ENCODE measurements around the gene YIPF1. TPM values are rescaled to one million over a fixed set of nuclear protein-coding genes. Genes with fewer than 3 reads are reported as not detected.

YIPF1 gene
- total RNA-seq, 1 experiment from 2014 or later, result 21.9 TPM

DNA sequence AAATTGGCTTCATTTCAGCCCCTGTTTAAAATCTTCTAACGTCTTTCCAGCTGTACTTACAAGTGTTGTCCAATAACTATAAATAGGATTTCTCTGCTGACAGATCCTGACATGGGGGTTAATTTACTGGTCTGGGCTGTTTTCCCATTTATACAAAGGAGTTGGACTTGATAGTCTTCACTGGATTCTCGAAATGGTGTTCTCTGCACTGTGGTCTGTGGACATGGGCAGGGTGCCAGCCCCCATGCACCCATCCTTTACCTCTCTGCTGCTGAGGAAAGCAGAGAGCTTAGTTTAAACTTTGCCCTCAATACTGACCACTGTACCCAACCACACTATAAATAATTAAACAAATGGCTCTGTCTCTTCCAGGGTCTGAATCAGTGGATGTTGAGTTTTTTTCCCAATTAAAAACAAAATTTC is 9.6 kb upstream of the YIPF1 start:
- H3K4me1 Mint-ChIP-seq, result no peaks in the 10 kb centered on the region
- no peak overlapping the region for H3K4me3 Mint-ChIP-seq
- no peak for DNase-seq (ENCODE audit: low spot score)
- ATAC-seq, result no peak
- no peak overlapping the region for H3K27ac Mint-ChIP-seq
- H3K27me3 Mint-ChIP-seq (ENCODE audit: low read depth), result peaks cover 10% of the 10 kb centered on the region
- H3K9me3 Mint-ChIP-seq, result no peaks in the 10 kb centered on the region
- POLR2A ChIA-PET, result no interaction called here
- TF ChIP-seq, protein P1, sequence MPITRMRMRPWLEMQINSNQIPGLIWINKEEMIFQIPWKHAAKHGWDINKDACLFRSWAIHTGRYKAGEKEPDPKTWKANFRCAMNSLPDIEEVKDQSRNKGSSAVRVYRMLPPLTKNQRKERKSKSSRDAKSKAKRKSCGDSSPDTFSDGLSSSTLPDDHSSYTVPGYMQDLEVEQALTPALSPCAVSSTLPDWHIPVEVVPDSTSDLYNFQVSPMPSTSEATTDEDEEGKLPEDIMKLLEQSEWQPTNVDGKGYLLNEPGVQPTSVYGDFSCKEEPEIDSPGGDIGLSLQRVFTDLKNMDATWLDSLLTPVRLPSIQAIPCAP (CRISPR knock-in tag; IDR thresholded peaks at IDR 0.05), result no peak
- CTCF ChIA-PET, result interaction anchor here (0.9 to 1.9 kb wide), 2 partner anchors 47 to 60 kb away, joined by 3 to 4 read pairs; partner anchors contain the start of genes IFT25 and LRRC42
- H3K36me3 Mint-ChIP-seq, result no peaks in the 10 kb centered on the region

DNA sequence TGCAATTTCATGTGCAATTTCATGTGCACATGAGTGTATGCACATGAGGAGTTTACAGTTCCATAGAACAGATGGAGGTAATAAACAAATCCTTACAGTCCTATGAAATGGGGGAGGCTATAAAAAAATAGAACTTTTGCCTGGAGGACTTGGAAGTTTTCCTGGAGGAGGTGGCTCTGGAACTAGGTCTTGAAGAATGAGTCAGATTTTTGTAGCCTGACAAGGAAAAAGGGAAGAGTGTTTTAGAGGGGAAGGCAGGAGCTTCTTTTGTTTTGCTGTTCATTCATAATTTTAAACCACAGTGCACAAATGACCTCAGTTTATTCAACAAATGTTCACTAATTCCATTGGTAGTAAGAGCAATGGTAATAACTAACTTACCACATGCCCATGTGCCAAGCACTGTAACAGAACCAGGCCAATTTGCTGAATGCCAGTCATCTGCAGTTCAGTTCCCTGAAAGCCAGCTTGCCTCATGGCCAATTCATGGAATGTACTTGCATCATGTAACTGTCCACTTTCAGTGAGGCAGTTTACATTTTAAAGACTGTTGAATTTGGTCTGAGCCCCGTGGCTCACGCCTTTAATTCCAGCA is 7.1 kb upstream of the YIPF1 start:
- CTCF ChIA-PET, result interaction anchor here (0.6 kb wide), 1 partner anchor 26 kb away, joined by 5 read pairs; no protein-coding TSS in a partner anchor
- POLR2A ChIA-PET, result no interaction called here
- TF ChIP-seq, protein P2, sequence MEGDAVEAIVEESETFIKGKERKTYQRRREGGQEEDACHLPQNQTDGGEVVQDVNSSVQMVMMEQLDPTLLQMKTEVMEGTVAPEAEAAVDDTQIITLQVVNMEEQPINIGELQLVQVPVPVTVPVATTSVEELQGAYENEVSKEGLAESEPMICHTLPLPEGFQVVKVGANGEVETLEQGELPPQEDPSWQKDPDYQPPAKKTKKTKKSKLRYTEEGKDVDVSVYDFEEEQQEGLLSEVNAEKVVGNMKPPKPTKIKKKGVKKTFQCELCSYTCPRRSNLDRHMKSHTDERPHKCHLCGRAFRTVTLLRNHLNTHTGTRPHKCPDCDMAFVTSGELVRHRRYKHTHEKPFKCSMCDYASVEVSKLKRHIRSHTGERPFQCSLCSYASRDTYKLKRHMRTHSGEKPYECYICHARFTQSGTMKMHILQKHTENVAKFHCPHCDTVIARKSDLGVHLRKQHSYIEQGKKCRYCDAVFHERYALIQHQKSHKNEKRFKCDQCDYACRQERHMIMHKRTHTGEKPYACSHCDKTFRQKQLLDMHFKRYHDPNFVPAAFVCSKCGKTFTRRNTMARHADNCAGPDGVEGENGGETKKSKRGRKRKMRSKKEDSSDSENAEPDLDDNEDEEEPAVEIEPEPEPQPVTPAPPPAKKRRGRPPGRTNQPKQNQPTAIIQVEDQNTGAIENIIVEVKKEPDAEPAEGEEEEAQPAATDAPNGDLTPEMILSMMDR (IDR thresholded peaks at IDR 0.05), result no peak
- peak; percentile 34; the same call in 1 of the 2 replicates for TF ChIP-seq GABPB1 (CRISPR knock-in tag; IDR thresholded peaks at IDR 0.05)
- no peak overlapping the region for H3K4me3 Mint-ChIP-seq
- no peak overlapping the region for H3K27ac Mint-ChIP-seq
- no peaks in the 10 kb centered on the region for H3K4me1 Mint-ChIP-seq
- ATAC-seq, result no peak
- H3K9me3 Mint-ChIP-seq, result no peaks in the 10 kb centered on the region
- H3K36me3 Mint-ChIP-seq, result no peaks in the 10 kb centered on the region
- no peak for DNase-seq (ENCODE audit: low spot score)
- H3K27me3 Mint-ChIP-seq (ENCODE audit: low read depth), result peaks cover 10% of the 10 kb centered on the region

DNA sequence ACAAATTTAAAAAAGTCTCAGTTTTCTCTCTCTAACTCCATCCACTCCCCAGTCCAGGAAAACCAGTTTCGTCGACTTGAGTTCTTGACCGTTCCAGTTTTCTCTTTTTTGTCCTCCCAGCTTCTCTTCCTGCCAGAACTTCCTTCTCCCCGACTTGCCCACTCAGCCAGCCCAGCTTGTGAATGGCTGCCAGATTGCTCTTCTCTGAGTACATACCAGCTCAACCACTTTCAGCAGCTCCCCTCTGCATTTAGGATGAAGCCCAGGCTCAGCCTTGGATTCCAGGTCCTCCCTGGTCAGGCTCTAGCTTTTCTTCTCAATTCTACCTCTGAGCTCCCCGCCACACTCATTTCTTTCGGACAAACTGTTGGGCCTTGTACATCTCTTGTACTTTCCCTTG is 5.8 kb upstream of the YIPF1 start:
- no peak overlapping the region for H3K4me3 Mint-ChIP-seq
- ATAC-seq (no peak), DNase-seq (ENCODE audit: low spot score) (no peak)
- no peak for TF ChIP-seq TEAD4 (CRISPR knock-in tag; IDR thresholded peaks at IDR 0.05)
- no peak for TF ChIP-seq ZBTB21 (CRISPR knock-in tag; IDR thresholded peaks at IDR 0.05; ENCODE audit: borderline replicate concordance)
- TF ChIP-seq, protein P3, sequence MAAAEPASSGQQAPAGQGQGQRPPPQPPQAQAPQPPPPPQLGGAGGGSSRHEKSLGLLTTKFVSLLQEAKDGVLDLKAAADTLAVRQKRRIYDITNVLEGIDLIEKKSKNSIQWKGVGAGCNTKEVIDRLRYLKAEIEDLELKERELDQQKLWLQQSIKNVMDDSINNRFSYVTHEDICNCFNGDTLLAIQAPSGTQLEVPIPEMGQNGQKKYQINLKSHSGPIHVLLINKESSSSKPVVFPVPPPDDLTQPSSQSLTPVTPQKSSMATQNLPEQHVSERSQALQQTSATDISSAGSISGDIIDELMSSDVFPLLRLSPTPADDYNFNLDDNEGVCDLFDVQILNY (CRISPR knock-in tag; IDR thresholded peaks at IDR 0.05), result no peak
- no peaks in the 10 kb centered on the region for H3K36me3 Mint-ChIP-seq
- H3K27me3 Mint-ChIP-seq (ENCODE audit: low read depth), result peaks cover 19% of the 10 kb centered on the region
- POLR2A ChIA-PET, result no interaction called here
- CTCF ChIA-PET, result interaction anchor here (0.8 kb wide), 2 partner anchors 17 to 35 kb away, joined by 3 read pairs; no protein-coding TSS in a partner anchor
- H3K27ac Mint-ChIP-seq, result no peak overlapping the region
- H3K4me1 Mint-ChIP-seq, result peaks cover 4% of the 10 kb centered on the region
- no peaks in the 10 kb centered on the region for H3K9me3 Mint-ChIP-seq

DNA sequence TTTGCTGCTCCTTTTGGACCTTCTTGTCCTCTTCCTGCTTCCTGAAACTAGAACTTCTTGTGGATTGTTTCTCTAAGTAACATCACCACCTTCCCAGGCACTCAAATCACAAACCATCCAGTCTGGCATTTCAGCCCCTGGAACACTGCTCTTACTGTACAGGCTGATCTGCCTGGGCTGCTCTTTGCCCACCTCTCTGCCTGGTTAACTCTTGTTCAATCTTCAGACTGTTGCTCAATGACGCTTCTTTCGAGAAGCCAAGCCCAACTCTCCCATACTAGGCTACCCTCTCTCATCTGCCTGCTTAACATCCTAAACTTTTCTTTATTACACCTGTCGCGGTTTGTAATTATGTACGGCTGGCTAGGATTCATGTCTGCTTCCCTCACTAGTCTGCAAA is 5.0 kb upstream of the YIPF1 start:
- peaks cover 19% of the 10 kb centered on the region for H3K27me3 Mint-ChIP-seq (ENCODE audit: low read depth)
- peaks cover 10% of the 10 kb centered on the region for H3K4me1 Mint-ChIP-seq
- ATAC-seq (no peak), DNase-seq (ENCODE audit: low spot score) (no peak)
- H3K27ac Mint-ChIP-seq, result no peak overlapping the region
- H3K4me3 Mint-ChIP-seq, result no peak overlapping the region
- TF ChIP-seq ATF1 (CRISPR knock-in tag; IDR thresholded peaks at IDR 0.05) (no peak), CREM (CRISPR knock-in tag; IDR thresholded peaks at IDR 0.05) (no peak), ZNF121 (CRISPR knock-in tag; IDR thresholded peaks at IDR 0.05) (no peak)
- no peaks in the 10 kb centered on the region for H3K9me3 Mint-ChIP-seq
- CTCF ChIA-PET, result interaction anchor here (0.8 kb wide), 1 partner anchor 34 kb away, joined by 3 read pairs; no protein-coding TSS in a partner anchor
- H3K36me3 Mint-ChIP-seq, result no peaks in the 10 kb centered on the region
- POLR2A ChIA-PET, result no interaction called here

DNA sequence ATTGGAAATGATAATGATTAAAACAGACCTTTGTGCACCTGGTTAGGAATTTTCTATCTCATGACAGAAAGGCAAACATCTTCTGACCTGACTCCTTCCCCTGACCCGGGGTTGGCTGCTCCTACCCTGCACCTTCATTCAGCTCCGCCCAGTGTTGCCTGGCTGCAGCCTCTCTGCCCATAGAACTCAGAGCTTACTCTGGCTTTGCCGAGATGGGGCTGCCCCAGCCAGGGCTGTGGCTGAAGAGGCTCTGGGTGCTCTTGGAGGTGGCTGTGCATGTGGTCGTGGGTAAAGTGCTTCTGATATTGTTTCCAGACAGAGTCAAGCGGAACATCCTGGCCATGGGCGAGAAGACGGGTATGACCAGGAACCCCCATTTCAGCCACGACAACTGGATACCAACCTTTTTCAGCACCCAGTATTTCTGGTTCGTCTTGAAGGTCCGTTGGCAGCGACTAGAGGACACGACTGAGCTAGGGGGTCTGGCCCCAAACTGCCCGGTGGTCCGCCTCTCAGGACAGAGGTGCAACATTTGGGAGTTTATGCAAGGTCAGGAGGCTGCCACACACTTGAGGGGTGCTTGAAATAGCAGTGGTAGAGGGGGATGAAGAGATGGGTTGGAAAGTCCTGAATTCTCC is 4.5 kb upstream of the YIPF1 start, which contains the start of gene DIO1:
Gene DIO1 (plus strand): TSS at position 189 of the 638 bp plus-strand sequence. CDS start 24 bp downstream, at position 213.
- H3K36me3 Mint-ChIP-seq, result no peaks in the 10 kb centered on the region
- H3K9me3 Mint-ChIP-seq, result no peaks in the 10 kb centered on the region
- H3K4me3 Mint-ChIP-seq, result no peak within 1 kb of the TSS
- H3K4me1 Mint-ChIP-seq, result peaks cover 10% of the 10 kb centered on the region
- ATAC-seq, result peak; percentile 40
- peaks cover 19% of the 10 kb centered on the region for H3K27me3 Mint-ChIP-seq (ENCODE audit: low read depth)
- H3K27ac Mint-ChIP-seq, result no peak within 1 kb of the TSS; the same call in 1 of the 2 replicates
- CTCF ChIA-PET, result interaction anchor here (0.9 kb wide), 1 partner anchor 15 kb away, joined by 3 read pairs; no protein-coding TSS in a partner anchor
- DNase-seq (ENCODE audit: low spot score), result peak; percentile 44
- POLR2A ChIA-PET, result no interaction called here
- TF ChIP-seq, protein P2 (IDR thresholded peaks at IDR 0.05), result no peak
- TF ChIP-seq NFATC4 (CRISPR knock-in tag; IDR thresholded peaks at IDR 0.05) (no peak), CREM (CRISPR knock-in tag; IDR thresholded peaks at IDR 0.05) (no peak)
- TF ChIP-seq, protein P3 (CRISPR knock-in tag; IDR thresholded peaks at IDR 0.05), result no peak
- TF ChIP-seq, protein P4, sequence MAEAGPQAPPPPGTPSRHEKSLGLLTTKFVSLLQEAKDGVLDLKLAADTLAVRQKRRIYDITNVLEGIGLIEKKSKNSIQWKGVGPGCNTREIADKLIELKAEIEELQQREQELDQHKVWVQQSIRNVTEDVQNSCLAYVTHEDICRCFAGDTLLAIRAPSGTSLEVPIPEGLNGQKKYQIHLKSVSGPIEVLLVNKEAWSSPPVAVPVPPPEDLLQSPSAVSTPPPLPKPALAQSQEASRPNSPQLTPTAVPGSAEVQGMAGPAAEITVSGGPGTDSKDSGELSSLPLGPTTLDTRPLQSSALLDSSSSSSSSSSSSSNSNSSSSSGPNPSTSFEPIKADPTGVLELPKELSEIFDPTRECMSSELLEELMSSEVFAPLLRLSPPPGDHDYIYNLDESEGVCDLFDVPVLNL (CRISPR knock-in tag; IDR thresholded peaks at IDR 0.05; ENCODE audit: borderline replicate concordance, low read depth), result no peak
- TF ChIP-seq, protein P5, sequence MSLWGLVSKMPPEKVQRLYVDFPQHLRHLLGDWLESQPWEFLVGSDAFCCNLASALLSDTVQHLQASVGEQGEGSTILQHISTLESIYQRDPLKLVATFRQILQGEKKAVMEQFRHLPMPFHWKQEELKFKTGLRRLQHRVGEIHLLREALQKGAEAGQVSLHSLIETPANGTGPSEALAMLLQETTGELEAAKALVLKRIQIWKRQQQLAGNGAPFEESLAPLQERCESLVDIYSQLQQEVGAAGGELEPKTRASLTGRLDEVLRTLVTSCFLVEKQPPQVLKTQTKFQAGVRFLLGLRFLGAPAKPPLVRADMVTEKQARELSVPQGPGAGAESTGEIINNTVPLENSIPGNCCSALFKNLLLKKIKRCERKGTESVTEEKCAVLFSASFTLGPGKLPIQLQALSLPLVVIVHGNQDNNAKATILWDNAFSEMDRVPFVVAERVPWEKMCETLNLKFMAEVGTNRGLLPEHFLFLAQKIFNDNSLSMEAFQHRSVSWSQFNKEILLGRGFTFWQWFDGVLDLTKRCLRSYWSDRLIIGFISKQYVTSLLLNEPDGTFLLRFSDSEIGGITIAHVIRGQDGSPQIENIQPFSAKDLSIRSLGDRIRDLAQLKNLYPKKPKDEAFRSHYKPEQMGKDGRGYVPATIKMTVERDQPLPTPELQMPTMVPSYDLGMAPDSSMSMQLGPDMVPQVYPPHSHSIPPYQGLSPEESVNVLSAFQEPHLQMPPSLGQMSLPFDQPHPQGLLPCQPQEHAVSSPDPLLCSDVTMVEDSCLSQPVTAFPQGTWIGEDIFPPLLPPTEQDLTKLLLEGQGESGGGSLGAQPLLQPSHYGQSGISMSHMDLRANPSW (CRISPR knock-in tag; conservative IDR thresholded peaks at IDR 0.05; ENCODE audit: low read depth), result no peak
